H1 (cell line): ENCODE data around the gene PRR36. TPM values are rescaled to one million over a fixed set of nuclear protein-coding genes. Genes with fewer than 3 reads are reported as not detected.

ENCODE experiments used
- CHD7 ChIP-seq: fragments of 300-600 bp; sonication (generic); IDR thresholded peaks from 2 replicates; pipeline ENCODE4 v1.7.1; 2012; ENCODE audit warnings: low read length, moderate library complexity, mild to moderate bottlenecking, inconsistent platforms; ENCODE audit not compliant: insufficient replicate concordance
- polyA plus RNA-seq, 7 experiments: library from polyadenylated mRNA; depleted of rRNA in 3 of 7; stranded (reverse) in 5 of 7; unstranded in 2 of 7; fragments of >200 nt in 5 of 7; fragments of 200-250 nt in 2 of 7; gene quantifications; 1 replicate in 5 of 7; 2 replicates in 1 of 7; 4 replicates in 1 of 7; pipeline versions ENCODE4 v1.2.1 to v1.2.3, GENCODE V29; 2011 to 2013; ENCODE audit warnings: missing spikeins in 2 of 7, mixed read lengths in 2 of 7
- total RNA-seq: library from RNA; stranded (reverse); fragmentation: NEBNext Ultra II Directional; extraction: Animal tissue kit (Norgen Biotek cat#: 25700); gene quantifications from 2 replicates; pipeline ENCODE4 v1.2.1, GENCODE V29; 2021

The PRR36 gene
- total and polyA plus RNA-seq, 2 of the 8 experiments (the other 6 are each of a cell fraction or from before 2014, with no cell fraction given) = 1.6 to 23.9 TPM

GRCh38 chr19:7899751-7900378 is 25.7 kb upstream of the PRR36 start (continued):
- no peak for TF ChIP-seq CHD7
